ENCODE results near the gene RASSF3. TPM values are rescaled to one million over a fixed set of nuclear protein-coding genes. Genes with fewer than 3 reads are reported as not detected.
"Not testable (repeated sequence)": the region's sequence is repeated elsewhere in the genome, so short reads cannot be mapped to it uniquely, and the experiment has no call there.

Gene RASSF3, protein sequence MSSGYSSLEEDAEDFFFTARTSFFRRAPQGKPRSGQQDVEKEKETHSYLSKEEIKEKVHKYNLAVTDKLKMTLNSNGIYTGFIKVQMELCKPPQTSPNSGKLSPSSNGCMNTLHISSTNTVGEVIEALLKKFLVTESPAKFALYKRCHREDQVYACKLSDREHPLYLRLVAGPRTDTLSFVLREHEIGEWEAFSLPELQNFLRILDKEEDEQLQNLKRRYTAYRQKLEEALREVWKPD
- total RNA-seq, result 123 TPM
- long read RNA-seq, transcript RASSF3-204 (5 exons, 3,492 nt), result major isoform, 14 of 17 reads
- long read RNA-seq, partial matches to known transcripts, result 0 of 17 reads
- long read RNA-seq, other reads (novel, unspliced or antisense), result 3 of 17 reads

DNA sequence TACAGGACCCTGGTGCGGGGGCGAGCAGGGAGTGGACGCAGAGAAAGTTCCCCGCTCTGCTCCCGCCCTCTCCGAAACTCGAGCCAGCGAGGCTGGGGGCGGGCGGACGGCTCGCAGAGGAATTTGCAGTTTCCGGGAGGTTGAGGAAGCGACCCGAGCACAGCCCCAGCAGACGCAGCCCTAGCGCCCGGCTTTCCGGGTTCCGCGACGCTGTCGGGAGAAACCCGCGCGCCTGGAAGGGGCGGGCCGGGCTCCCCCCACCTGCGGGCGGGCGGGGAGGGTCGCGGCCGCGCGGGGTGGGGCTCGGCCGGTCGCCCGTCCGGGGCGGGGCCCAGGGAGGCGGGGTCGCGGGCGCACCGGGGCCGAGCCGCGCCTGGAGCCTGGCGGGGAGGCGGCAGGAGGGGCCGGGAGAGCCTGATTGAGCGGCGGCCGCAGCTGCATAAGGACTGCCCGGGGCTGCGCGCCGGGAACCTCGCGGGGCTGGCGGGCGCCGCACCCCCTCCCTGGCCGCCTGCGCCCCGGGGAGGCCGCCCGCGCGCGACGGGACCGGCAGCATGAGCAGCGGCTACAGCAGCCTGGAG is at the start of gene RASSF3:
RASSF3 (plus strand) TSS at position 417 of the 581 bp plus-strand sequence; CDS start at position 555, 138 bp downstream.
- DNase-seq (ENCODE audit: missing footprints) (peak; percentile 90), ATAC-seq (peak; percentile 88)
- intact Hi-C loops (cut with DNase I), result loop anchor here (2.0 to 5.0 kb wide), 3 partner anchors 43 to 87 kb away; no protein-coding TSS in a partner anchor

DNA sequence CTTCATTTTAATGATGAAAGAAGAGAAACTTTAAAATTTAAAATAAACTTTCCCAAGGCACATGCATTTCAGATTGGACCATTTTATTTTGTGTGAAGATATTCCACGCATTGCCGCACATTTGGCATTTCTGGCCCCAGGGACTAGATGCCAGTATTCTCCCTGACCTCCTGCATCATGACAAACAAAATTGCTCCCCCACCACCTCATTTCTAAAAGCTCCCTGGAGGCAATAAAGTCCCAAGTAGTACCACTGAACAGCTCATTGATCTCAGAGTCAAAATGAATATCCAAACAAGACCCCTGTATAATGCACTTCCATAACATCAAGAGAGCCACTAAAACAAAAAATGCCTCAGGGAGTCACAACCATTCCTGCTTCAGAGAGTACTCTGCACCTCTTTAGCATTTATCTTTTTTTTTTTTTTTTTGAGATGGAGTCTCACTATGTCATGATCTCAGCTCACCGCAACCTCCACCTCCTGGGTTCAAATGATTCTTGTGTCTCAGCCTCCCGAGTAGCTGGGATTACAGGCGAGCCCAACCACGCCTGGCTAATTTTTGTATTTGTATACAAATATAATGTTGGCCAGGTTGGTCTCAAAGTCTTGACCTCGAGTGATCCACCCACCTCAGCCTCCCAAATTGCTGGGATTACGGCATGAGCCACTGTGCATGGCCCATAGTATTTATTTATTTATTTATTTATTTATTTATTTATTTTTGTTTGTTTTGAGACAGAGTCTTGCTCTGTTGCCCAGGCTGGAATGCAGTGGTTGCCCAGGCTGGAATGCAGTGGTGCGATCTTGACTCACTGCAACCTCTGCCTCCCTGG is 48.8 kb upstream of the RASSF3 start:
- DNase-seq (ENCODE audit: missing footprints) (no peak), ATAC-seq (no peak)
- intact Hi-C loops (cut with DNase I), result no loop called here

DNA sequence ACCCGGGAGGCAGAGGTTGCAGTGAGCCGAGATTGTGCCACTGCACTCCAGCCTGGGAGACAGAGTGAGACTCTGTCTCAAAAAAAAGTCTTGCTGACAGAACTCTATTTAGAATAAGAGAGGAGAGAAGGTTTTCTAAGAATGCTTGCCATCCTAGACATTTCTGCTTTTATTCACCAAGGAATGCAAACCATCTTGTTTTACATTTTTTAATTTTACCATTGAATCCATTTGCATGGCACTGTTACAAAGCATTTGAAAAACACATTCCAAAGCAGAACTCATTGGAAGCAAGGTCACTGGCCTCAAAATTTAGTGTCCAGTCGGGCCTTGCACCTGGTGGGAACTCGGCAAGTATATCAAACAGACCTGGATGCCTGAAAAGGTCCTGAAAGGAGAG is 44.2 kb upstream of the RASSF3 start:
- DNase-seq (ENCODE audit: missing footprints), result no peak
- ATAC-seq, result no peak
- intact Hi-C loops (cut with DNase I), result loop anchor here (5.0 kb wide), 1 partner anchor 46 kb away; the partner anchor contains the start of gene RASSF3

DNA sequence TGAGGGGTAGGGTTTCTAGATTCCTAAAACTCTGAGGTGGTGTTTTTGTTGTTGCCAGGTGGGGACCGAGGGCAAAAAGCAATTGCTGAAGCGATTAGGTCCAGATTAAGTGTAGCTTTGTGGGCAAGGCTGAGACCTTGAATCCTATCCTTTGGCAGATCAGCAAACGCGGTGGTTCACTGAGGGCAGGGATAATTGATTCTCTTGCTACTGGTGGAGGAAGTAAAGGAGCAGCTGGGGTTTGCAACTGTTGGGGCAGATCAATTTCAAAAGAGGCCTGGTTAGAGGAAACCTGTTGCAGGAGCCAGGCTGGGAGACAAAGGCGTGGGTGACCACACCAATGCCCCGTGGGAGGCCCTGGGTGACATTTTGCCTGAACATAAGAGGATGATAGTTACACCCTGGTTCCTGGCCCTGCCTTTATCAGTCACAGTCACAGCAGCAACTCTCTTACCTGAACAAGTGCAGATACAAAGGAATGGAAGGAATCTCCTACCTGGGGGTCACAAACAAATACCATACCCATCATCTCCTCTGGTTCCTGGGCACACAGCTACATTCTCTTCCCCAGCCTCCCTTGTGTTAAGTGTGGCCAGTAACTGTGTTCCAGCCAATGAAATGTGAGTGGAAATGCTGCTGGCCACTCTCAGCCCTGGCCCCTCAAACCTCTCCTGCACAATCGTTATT is 43.3 kb upstream of the RASSF3 start:
- no peak for ATAC-seq
- no peak for DNase-seq (ENCODE audit: missing footprints)
- intact Hi-C loops (cut with DNase I), result loop anchor here (5.0 kb wide), 1 partner anchor 45 kb away; the partner anchor contains the start of gene RASSF3

DNA sequence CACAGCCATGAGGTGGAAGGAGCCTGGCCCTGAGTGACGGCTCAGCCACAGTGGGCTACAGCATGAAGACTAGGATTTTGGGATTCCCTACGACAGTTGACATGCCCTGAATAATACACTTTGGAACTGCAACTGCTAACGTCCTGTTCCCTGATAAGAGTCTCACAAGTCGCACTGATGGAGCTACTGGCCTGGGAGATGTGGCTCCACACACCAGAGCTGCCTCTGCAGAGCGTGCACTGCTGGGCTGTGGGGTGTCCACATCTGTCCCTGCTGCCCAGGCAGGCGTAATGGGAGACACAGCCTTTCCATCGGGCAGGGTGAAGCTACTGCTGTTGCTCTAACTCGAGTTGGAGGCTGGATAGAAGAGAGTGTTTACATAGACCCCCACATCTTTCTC is 42.7 kb upstream of the RASSF3 start:
- intact Hi-C loops (cut with DNase I), result loop anchor here (5.0 kb wide), 1 partner anchor 45 kb away; the partner anchor contains the start of gene RASSF3
- no peak for ATAC-seq
- DNase-seq (ENCODE audit: missing footprints), result no peak

DNA sequence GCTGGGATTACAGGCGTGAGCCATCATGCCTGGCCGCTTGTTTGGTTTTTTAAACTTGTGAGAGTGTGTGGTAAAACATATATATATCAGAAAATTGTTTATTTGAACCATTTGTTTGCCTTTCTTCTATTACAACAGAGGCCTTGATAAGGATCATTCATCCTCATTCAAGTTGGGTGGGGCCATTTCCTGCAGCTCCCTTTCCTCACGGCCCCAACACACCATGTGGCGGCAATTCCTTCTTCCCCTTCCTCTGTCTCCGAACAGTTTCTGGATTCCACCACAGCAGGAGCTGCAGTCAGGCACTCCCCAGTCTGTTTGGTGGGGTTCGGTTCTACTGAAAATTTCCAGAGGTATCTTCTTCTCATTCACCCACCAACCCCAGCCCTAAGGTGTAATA is 42.0 kb upstream of the RASSF3 start:
- DNase-seq (ENCODE audit: missing footprints) (no peak), ATAC-seq (no peak)
- intact Hi-C loops (cut with DNase I), result loop anchor here (5.0 kb wide), 1 partner anchor 44 kb away; the partner anchor contains the start of gene RASSF3

DNA sequence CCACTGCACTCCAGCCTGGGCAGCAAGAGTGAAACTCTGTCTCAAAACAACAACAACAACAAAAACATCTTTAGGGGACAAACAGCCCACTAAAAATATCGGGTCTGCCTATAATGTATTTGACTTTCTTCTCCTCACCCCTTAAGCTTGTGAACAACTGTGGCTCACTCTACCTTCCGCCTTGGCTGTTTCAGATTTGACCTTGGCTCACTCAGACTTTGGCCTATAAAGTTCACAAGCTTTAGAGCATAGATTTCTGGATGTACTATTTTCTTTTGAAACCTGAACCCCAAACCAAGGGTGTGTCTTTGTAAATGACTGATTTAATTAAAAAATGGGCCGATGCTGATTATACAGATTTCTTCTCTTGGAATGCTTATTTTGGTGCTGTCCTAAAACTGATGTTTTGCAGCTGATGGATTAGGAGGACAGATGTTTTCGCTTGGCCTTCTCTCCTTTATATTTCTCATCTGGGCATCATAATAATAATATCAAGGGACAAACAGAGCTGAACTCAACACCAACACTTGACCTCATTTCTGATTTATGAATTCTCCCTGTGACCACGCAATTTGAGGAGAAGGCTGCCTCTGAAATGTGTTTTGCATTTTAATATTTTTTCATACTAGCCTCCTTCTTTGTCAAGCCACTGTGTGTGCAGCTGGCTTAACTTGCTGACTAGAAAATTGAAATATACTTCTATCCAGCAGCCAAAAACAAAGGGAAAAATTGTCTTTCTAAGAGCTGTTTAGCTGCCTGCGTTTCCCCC is 40.2 kb upstream of the RASSF3 start:
- DNase-seq (ENCODE audit: missing footprints) (no peak), ATAC-seq (peak; percentile 41)
- intact Hi-C loops (cut with DNase I), result loop anchor here (5.0 kb wide), 1 partner anchor 42 kb away; the partner anchor contains the start of gene RASSF3

DNA sequence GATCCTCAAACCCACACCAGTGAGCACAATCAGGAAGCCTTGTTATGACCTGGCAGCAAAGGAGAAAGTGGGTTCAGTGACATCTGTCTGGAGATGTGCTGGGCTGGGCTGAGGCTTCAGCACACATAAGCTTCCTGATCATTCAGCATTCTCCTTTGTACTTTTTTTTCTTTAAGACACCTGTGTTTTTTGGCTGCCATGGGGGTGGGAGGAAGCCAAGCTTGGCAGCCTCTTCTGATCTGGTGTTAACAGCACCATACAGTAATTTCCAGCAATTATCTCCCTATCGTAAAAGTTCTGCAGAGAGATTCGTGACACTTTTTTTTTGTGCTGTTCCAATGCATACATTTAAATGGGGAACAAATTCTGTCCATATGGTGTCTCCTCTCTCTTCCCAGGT is 38.9 kb upstream of the RASSF3 start:
- intact Hi-C loops (cut with DNase I), result no loop called here
- ATAC-seq, result no peak
- no peak for DNase-seq (ENCODE audit: missing footprints)

DNA sequence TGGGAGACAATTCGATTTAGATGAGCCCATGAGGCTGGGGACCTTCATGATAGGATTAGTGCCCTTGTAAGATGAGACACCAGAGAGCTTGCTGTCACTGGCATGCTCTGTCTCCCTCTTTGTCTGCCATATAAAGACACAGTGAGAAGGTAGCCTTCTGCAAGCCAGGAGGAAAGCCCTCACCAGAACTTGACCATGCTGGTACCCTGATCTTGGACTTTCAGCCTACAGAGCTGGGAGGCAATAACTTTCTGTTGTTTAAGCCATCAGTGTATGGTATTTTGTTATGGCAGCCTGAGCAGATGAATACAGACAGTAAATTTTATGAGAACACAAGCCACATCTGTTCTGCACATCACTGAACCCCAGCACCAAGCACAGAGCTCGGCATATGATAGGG is 38.1 kb upstream of the RASSF3 start:
- ATAC-seq, result no peak
- no peak for DNase-seq (ENCODE audit: missing footprints)
- intact Hi-C loops (cut with DNase I), result no loop called here

DNA sequence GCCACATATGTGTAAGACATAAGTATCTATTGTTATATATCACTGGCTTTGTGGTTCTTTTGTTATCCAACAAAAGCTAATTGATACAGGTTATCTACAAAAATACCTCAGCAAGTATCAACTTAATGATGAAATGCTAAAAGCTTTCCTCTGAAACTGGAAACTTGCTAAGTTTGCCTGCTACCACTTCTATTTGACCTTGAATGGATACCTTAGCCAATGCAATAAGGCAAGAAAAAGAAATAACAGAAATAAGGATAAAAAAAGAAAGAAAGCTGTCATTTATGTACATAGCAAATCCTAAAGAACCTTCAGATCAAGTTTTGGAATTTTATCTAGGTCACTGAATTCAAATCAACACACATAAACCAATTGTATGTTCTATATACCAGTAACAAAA is 35.5 kb upstream of the RASSF3 start:
- intact Hi-C loops (cut with DNase I), result no loop called here
- ATAC-seq (no peak), DNase-seq (ENCODE audit: missing footprints) (no peak)

DNA sequence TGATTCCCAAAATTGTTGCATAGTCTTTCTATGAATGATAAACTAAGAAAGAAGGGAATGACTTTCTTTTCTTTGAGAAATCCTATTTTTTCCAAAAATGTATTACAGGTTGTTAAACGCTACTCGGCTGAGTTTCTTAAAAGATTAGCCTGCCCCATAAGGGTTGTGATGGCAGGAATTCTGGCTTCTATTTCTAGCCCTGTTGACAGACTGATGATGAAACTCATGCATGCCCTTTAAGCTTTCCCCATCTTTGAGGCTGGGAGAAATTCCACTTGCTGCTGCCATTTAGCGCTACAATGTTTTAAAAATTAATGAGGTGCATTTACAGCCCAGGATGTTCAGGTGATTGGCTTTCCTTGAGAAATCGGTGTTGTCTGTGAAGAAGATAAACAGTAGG is 33.2 kb upstream of the RASSF3 start:
- no peak for DNase-seq (ENCODE audit: missing footprints)
- intact Hi-C loops (cut with DNase I), result no loop called here
- no peak for ATAC-seq

DNA sequence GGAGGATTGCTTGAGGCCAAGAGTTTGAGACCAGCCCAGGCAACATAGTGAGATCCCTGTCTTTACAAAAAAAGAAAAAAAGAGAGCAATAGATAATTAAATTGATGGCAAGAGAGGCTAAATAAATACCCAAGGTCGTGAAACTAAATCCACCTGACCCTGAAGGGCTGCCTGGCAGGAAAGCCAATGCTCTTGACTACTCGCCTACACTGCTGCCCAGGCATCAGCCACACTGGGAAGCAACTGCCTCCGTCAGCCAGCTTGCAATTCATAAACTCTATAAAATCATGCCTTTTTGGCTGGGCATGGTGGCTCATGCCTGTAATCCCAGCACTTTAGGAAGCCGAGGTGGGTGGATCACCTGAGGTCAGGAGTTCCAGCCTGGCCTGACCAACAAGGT is 31.7 kb upstream of the RASSF3 start:
- intact Hi-C loops (cut with DNase I), result no loop called here

DNA sequence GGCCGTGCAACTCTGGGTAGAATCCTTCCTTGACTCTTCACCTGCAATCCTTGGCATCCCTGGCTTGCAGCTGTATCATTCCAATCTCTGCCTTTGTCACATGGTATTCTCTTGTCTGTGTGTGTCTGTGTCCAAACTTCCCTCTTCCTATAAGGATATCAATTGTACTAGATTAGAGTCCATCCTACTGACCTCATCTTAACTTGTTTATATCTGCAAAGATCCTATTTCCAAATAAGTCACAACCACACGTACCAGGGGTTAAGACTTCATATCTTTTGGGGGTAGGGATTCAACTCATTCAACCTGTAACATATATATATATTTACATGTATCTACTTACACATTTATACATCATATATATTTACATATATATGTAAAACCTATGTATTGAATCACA is 29.6 kb upstream of the RASSF3 start:
- DNase-seq (ENCODE audit: missing footprints) (no peak), ATAC-seq (no peak)
- intact Hi-C loops (cut with DNase I), result no loop called here

More for the DNA sequence above, 31.7 kb upstream of the RASSF3 start:
- DNase-seq (ENCODE audit: missing footprints) (no peak), ATAC-seq (no peak)

DNA sequence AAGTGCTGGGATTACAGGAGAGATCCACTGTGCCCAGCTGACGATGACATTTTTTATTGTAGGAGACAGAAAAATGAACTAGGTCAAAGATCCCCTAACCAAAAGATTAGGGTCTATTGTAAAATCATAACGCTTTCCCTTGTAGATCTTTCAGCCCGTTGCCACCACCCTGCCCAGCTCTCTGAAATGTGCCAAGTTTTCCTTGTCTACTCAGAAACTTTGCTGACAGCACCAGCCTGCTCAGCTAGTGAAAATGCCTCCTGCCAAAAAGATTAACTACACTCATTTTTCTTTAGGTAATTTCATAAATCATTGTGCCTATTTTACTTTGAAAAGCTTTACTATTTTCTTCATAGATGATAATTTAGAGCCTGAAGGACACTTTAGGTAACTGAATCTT is 28.2 kb upstream of the RASSF3 start:
- ATAC-seq, result peak; percentile 37
- intact Hi-C loops (cut with DNase I), result no loop called here

DNA sequence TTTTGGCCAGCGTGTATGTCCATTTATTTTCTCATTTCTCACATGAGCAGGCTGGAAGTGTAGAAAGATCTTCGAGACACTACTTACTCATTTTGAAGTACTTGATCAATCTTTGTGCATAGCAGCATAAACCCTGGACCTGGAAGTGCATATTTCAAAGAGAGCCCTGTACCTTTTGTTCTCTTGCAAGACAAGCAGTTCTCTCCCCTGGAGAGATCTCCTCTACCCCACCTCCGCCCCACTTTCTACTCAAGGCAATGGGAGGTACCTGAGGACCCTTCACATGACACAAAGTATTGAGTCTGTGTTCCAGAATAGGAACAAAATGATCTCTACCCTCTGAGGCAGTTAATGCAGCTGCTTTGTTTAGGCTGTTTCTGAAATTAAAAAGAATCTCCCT is 27.4 kb upstream of the RASSF3 start:
- intact Hi-C loops (cut with DNase I), result no loop called here
- ATAC-seq (no peak), DNase-seq (ENCODE audit: missing footprints) (no peak)

More for the DNA sequence above, 28.2 kb upstream of the RASSF3 start:
- no peak for DNase-seq (ENCODE audit: missing footprints)

DNA sequence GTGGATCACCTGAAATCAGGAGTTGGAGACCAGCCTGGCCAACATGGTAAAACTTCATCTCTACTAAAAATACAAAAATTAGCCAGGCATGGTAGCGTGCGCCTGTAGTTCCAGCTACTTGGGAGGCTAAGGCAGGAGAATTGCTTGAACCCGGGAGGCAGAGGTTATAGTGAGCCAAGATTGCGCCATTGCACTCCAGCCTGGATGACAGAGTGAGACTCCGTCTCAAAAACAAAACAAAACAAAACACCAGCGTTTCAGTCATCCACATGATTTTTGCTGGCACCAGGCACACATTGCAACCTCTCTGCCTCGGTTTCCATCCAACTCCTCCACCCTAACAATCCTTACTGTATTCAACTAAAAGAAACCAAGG is 26.9 kb upstream of the RASSF3 start:
- intact Hi-C loops (cut with DNase I); DNase-seq (ENCODE audit: missing footprints); ATAC-seq: not testable (repeated sequence)

DNA sequence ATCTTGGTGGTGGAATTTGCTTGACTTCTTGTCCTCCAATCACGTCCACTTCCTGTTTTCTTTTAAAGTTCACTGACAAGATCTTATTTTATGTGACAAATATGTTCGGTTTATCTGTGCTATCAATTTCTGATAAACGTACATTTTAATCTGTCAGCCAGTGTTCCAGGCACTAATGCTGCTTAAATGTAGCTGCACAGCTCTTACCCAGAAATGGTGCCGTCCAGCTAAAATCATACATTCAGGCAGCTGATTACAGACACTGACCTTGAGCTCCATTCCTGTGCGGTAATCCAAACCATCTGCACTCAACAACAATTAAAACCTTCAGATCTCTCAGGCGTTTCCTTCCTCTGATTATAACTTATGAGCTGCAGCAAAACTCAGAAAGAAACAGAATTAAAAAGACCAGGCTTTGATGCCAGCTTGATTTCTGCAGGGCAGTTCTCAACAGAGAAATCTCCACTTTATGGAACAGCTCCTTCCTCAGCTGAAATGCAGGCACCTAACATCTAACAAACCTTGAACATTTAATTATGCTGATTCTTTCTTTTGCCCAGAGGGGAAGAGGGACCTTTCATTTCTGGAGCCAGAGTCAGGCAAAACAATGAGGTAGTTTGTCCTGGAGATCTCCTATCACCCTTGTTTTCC is 26.4 kb upstream of the RASSF3 start:
- ATAC-seq (no peak), DNase-seq (ENCODE audit: missing footprints) (no peak)
- intact Hi-C loops (cut with DNase I), result no loop called here

DNA sequence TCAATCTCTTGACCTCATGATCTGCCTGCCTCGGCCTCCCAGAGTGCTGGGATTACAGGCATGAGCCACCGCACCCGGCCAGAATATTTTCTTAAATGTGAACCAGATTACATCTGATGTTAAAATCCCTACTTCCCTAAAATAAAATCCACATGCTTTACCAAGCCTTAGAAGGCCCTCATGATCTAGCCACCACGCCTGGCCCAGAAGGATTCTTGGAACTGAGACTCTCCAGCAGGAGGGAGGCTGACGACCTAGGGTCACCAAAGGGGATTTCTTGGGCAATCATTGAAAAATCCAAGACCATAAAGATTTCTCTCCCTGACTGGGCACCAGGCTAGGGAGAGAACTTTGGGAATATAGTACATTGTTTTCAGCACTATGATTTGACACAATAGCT is 25.2 kb upstream of the RASSF3 start:
- intact Hi-C loops (cut with DNase I), result no loop called here
- DNase-seq (ENCODE audit: missing footprints), result no peak
- no peak for ATAC-seq

All from Right ventricle myocardium inferior (tissue), 1 donor.